Astrocyte (in vitro differentiated cells and primary cell): ENCODE data around the gene FAM219B. TPM values are rescaled to one million over a fixed set of nuclear protein-coding genes. Genes with fewer than 3 reads are reported as not detected.

Experiments used
- DNase-seq: peaks from one replicate; pipeline ENCODE4 v3.0.0-alpha.2; 2010; ENCODE audit warnings: low read depth
- FAIRE-seq: peaks from 2 replicates; lab custom pipeline; 2011; peaks lifted over from hg19 to GRCh38; lab: Jason Lieb, UNC
- H2AFZ ChIP-seq: 2 replicates; pipeline ENCODE4 v1.6.0; 2012; ENCODE audit warnings: low read depth, low read length, inconsistent platforms
- H3K27ac ChIP-seq: 2 replicates; pipeline ENCODE4 v1.5.1; 2011; ENCODE audit warnings: low read depth, low read length, inconsistent platforms
- H3K27me3 ChIP-seq: 2 replicates; pipeline ENCODE4 v1.6.0; 2011; ENCODE audit warnings: low read length, inconsistent platforms; ENCODE audit not compliant: insufficient read depth
- H3K36me3 ChIP-seq: 2 replicates; pipeline ENCODE4 v1.5.1; 2011; ENCODE audit warnings: low read length, inconsistent platforms; ENCODE audit not compliant: insufficient read depth
- H3K4me1 ChIP-seq: 2 replicates; pipeline ENCODE4 v1.5.1; 2011; ENCODE audit warnings: low read length, inconsistent platforms; ENCODE audit not compliant: insufficient read depth
- H3K4me2 ChIP-seq: 2 replicates; pipeline ENCODE4 v1.6.0; 2012; ENCODE audit warnings: low read length, inconsistent platforms
- H3K4me3 ChIP-seq: 2 replicates; pipeline ENCODE4 v1.5.1; 2011; ENCODE audit warnings: low read depth, mild to moderate bottlenecking, low read length, inconsistent platforms; ENCODE audit not compliant: insufficient read depth
- H3K79me2 ChIP-seq: 2 replicates; pipeline ENCODE4 v1.6.0; 2012; ENCODE audit warnings: mild to moderate bottlenecking, low read length, inconsistent platforms; ENCODE audit not compliant: insufficient read depth
- H3K9ac ChIP-seq: 2 replicates; pipeline ENCODE4 v1.6.0; 2012; ENCODE audit warnings: mild to moderate bottlenecking, low read length, inconsistent platforms
- H3K9me3 ChIP-seq: 2 replicates; pipeline ENCODE4 v1.5.1; 2012; ENCODE audit warnings: low read depth, mild to moderate bottlenecking, low read length, inconsistent platforms; ENCODE audit not compliant: insufficient read depth
- H4K20me1 ChIP-seq: 2 replicates; pipeline ENCODE4 v1.6.0; 2012; ENCODE audit warnings: low read length, inconsistent platforms; ENCODE audit not compliant: insufficient read depth
- H3K27ac Mint-ChIP-seq: one replicate; pipeline ENCODE4 v1.8.0; 2021; ENCODE audit warnings: mild to moderate bottlenecking, mixed read lengths; ENCODE audit not compliant: unreplicated experiment
- H3K27me3 Mint-ChIP-seq: one replicate; pipeline ENCODE4 v1.8.0; 2021; ENCODE audit warnings: low read depth, mixed read lengths; ENCODE audit not compliant: unreplicated experiment
- H3K36me3 Mint-ChIP-seq: one replicate; pipeline ENCODE4 v1.8.0; 2021; ENCODE audit warnings: low read depth, mixed read lengths; ENCODE audit not compliant: unreplicated experiment
- H3K4me1 Mint-ChIP-seq: one replicate; pipeline ENCODE4 v1.8.0; 2021; ENCODE audit warnings: low read depth, mixed read lengths; ENCODE audit not compliant: unreplicated experiment
- H3K4me3 Mint-ChIP-seq: one replicate; pipeline ENCODE4 v1.8.0; 2021; ENCODE audit warnings: mild to moderate bottlenecking, moderate library complexity, mixed read lengths; ENCODE audit not compliant: unreplicated experiment
- H3K9me3 Mint-ChIP-seq: one replicate; pipeline ENCODE4 v1.8.0; 2021; ENCODE audit warnings: mild to moderate bottlenecking, mixed read lengths; ENCODE audit not compliant: unreplicated experiment
- EZH2 ChIP-seq: IDR thresholded peaks from 2 replicates; pipeline ENCODE4 v1.6.1; 2012; ENCODE audit warnings: mild to moderate bottlenecking, low read length, inconsistent platforms; ENCODE audit not compliant: insufficient read depth
- total RNA-seq: library from RNA; stranded (reverse); gene quantifications from 2 replicates; pipeline ENCODE4 v1.2.1, GENCODE V29; 2021
- TF ChIP-seq, protein P1 (sequence below): IDR thresholded peaks from 2 replicates; pipeline ENCODE4 v1.5.1; 2011; ENCODE audit warnings: low read depth, mild to moderate bottlenecking, inconsistent platforms, low read length, moderate library complexity; ENCODE audit not compliant: insufficient read depth

Gene FAM219B
- total RNA-seq, 1 donor from 2014 or later: 97.1 TPM

GRCh38 chr15:74854453-74855022 is 52.1 kb downstream of the FAM219B start:
- Histone ChIP-seq H3K9me3 (no peaks in the 10 kb centered on the region), H3K27me3 (no peaks in the 10 kb centered on the region), H3K4me3 (no peak overlapping the region), H3K36me3 (peaks cover 10% of the 10 kb centered on the region), H3K79me2 (peaks cover 25% of the 10 kb centered on the region), H3K4me2 (no peak overlapping the region), H3K27ac (no peak overlapping the region), H3K9ac (no peak overlapping the region), H4K20me1 (peaks cover 43% of the 10 kb centered on the region), H2AFZ (no peak overlapping the region), H3K4me1 (no peaks in the 10 kb centered on the region)
- Mint-ChIP-seq H3K27ac (no peak overlapping the region), H3K36me3 (peaks cover 10% of the 10 kb centered on the region), H3K27me3 (no peaks in the 10 kb centered on the region), H3K9me3 (no peaks in the 10 kb centered on the region), H3K4me1 (peaks cover 2% of the 10 kb centered on the region), H3K4me3 (no peak overlapping the region)
- TF ChIP-seq, protein P1, sequence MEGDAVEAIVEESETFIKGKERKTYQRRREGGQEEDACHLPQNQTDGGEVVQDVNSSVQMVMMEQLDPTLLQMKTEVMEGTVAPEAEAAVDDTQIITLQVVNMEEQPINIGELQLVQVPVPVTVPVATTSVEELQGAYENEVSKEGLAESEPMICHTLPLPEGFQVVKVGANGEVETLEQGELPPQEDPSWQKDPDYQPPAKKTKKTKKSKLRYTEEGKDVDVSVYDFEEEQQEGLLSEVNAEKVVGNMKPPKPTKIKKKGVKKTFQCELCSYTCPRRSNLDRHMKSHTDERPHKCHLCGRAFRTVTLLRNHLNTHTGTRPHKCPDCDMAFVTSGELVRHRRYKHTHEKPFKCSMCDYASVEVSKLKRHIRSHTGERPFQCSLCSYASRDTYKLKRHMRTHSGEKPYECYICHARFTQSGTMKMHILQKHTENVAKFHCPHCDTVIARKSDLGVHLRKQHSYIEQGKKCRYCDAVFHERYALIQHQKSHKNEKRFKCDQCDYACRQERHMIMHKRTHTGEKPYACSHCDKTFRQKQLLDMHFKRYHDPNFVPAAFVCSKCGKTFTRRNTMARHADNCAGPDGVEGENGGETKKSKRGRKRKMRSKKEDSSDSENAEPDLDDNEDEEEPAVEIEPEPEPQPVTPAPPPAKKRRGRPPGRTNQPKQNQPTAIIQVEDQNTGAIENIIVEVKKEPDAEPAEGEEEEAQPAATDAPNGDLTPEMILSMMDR: no peak
- no peak for TF ChIP-seq EZH2
- DNase-seq: no peak
- FAIRE-seq: no peak

GRCh38 chr15:74851960-74852359 is 54.7 kb downstream of the FAM219B start:
- no peak overlapping the region for H3K4me3 Mint-ChIP-seq
- DNase-seq: no peak
- Histone ChIP-seq H3K36me3 (peaks cover 15% of the 10 kb centered on the region), H2AFZ (no peak overlapping the region), H3K4me3 (no peak overlapping the region), H4K20me1 (peaks cover 19% of the 10 kb centered on the region), H3K79me2 (peaks cover 4% of the 10 kb centered on the region), H3K27me3 (no peaks in the 10 kb centered on the region), H3K4me1 (no peaks in the 10 kb centered on the region), H3K27ac (no peak overlapping the region), H3K9ac (no peak overlapping the region), H3K4me2 (no peak overlapping the region), H3K9me3 (no peaks in the 10 kb centered on the region)
- H3K36me3 Mint-ChIP-seq: peaks cover 9% of the 10 kb centered on the region
- H3K9me3 Mint-ChIP-seq: no peaks in the 10 kb centered on the region
- FAIRE-seq: no peak
- H3K27ac Mint-ChIP-seq: no peak overlapping the region
- no peaks in the 10 kb centered on the region for H3K27me3 Mint-ChIP-seq
- no peaks in the 10 kb centered on the region for H3K4me1 Mint-ChIP-seq
- TF ChIP-seq, protein P1: no peak
- no peak for TF ChIP-seq EZH2

DNA sequence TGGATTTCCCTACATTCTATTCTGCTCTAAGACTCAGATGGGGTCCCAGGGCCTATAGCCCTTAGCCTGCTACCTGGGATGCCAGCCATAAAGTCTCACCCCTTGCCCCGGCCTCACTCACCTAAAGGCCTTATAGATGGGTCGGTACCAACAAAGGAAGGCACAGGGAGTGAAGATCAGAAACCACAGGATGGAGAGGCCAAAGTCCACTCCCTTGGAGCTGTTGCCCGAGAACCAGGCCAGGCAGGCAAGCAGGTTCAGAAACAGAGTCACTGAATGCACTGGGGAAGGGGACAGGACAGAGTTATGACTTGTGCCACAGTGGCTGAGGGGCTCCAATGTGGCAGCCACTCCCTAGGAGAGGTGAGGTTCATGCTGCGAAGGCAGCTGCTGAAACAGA is 56.3 kb downstream of the FAM219B start:
- TF ChIP-seq, protein P1: no peak
- TF ChIP-seq EZH2: no peak
- H3K4me3 ChIP-seq: no peak overlapping the region
- H4K20me1 ChIP-seq: peaks cover 8% of the 10 kb centered on the region
- H3K9ac ChIP-seq: no peak overlapping the region
- no peaks in the 10 kb centered on the region for H3K79me2 ChIP-seq
- Mint-ChIP-seq H3K27me3 (no peaks in the 10 kb centered on the region), H3K36me3 (peaks cover 9% of the 10 kb centered on the region), H3K4me3 (no peak overlapping the region), H3K27ac (no peak overlapping the region), H3K4me1 (no peaks in the 10 kb centered on the region), H3K9me3 (no peaks in the 10 kb centered on the region)
- H3K36me3 ChIP-seq: peaks cover 15% of the 10 kb centered on the region
- H3K9me3 ChIP-seq: no peaks in the 10 kb centered on the region
- H2AFZ ChIP-seq: no peak overlapping the region
- H3K27me3 ChIP-seq: no peaks in the 10 kb centered on the region
- no peak overlapping the region for H3K27ac ChIP-seq
- no peak for DNase-seq
- no peak overlapping the region for H3K4me2 ChIP-seq
- FAIRE-seq: no peak
- no peaks in the 10 kb centered on the region for H3K4me1 ChIP-seq
